SK-N-SH treated with all-trans-retinoic acid at 6 μM for 48 hours (cell line): ENCODE results near the gene ANKRD39.

Source experiments
- ATAC-seq: fragments of 200-7000 bp; cut with Tn5 transposase; 3 replicates; pipeline ENCODE4 v1.9.1; 2020; ENCODE audit warnings: mild to moderate bottlenecking, moderate library complexity
- BACH2 ChIP-seq: fragments of 250-450 bp; sonication (Bioruptor Pico); IDR thresholded peaks from 2 replicates; pipeline ENCODE4 v1.9.0; 2021; ENCODE audit warnings: mild to moderate bottlenecking, borderline replicate concordance
- CSDC2 ChIP-seq: fragments of 250-450 bp; sonication (Bioruptor Pico); IDR thresholded peaks from 2 replicates; pipeline ENCODE4 v1.5.0; 2020; ENCODE audit warnings: mild to moderate bottlenecking, moderate library complexity
- GLIS3 ChIP-seq: fragments of 250-450 bp; sonication (Bioruptor Pico); IDR thresholded peaks from 2 replicates; pipeline ENCODE4 v1.5.0; 2020; ENCODE audit warnings: mild to moderate bottlenecking, moderate library complexity
- OSR1 ChIP-seq: fragments of 250-450 bp; sonication (Bioruptor Pico); IDR thresholded peaks from 2 replicates; pipeline ENCODE4 v1.8.0; 2022; ENCODE audit warnings: moderate library complexity, mild to moderate bottlenecking, inconsistent platforms
- PPARA ChIP-seq: fragments of 250-450 bp; sonication (Bioruptor Pico); IDR thresholded peaks from 2 replicates; pipeline ENCODE4 v1.5.0; 2020; ENCODE audit warnings: mild to moderate bottlenecking, borderline replicate concordance
- RARB ChIP-seq: fragments of 250-450 bp; sonication (Bioruptor Pico); IDR thresholded peaks from 2 replicates; pipeline ENCODE4 v1.8.0; 2021; ENCODE audit warnings: mild to moderate bottlenecking, moderate library complexity
- SNAI2 ChIP-seq: fragments of 250-450 bp; sonication (Bioruptor Pico); IDR thresholded peaks from 2 replicates; pipeline ENCODE4 v1.5.0; 2020; ENCODE audit warnings: mild to moderate bottlenecking, moderate library complexity
- TCF4 ChIP-seq: fragments of 250-450 bp; sonication (Bioruptor Pico); IDR thresholded peaks from 2 replicates; pipeline ENCODE4 v1.8.0; 2021; ENCODE audit warnings: mild to moderate bottlenecking, moderate library complexity, borderline replicate concordance
- TOX ChIP-seq: fragments of 250-450 bp; sonication (Bioruptor Pico); IDR thresholded peaks from 2 replicates; pipeline ENCODE4 v1.8.0; 2021; ENCODE audit warnings: mild to moderate bottlenecking, moderate library complexity, borderline replicate concordance
- ZC3H10 ChIP-seq: fragments of 250-450 bp; sonication (Bioruptor Pico); IDR thresholded peaks from 2 replicates; pipeline ENCODE4 v1.5.1; 2021; ENCODE audit warnings: mild to moderate bottlenecking, moderate library complexity
- ZFP3 ChIP-seq: fragments of 250-450 bp; sonication (Bioruptor Pico); IDR thresholded peaks from 2 replicates; pipeline ENCODE4 v1.5.0; 2020; ENCODE audit warnings: mild to moderate bottlenecking, moderate library complexity
- ZFP30 ChIP-seq: fragments of 450-650 bp; formaldehyde crosslinking; IDR thresholded peaks from 2 replicates; pipeline ENCODE4 v1.5.0; 2022; ENCODE audit warnings: mild to moderate bottlenecking, moderate library complexity
- ZNF565 ChIP-seq: fragments of 450-650 bp; formaldehyde crosslinking; conservative IDR thresholded peaks from 2 replicates; pipeline ENCODE4 v1.5.0; 2020; ENCODE audit warnings: low read depth, mild to moderate bottlenecking, moderate library complexity
- ZNF70 ChIP-seq: fragments of 450-650 bp; formaldehyde crosslinking; IDR thresholded peaks from 2 replicates; pipeline ENCODE4 v1.5.0; 2020; ENCODE audit warnings: mild to moderate bottlenecking, moderate library complexity
- TF ChIP-seq, protein P1 (sequence below): fragments of 250-450 bp; sonication (Bioruptor Pico); IDR thresholded peaks from 2 replicates; pipeline ENCODE4 v1.5.1; 2020; ENCODE audit warnings: low read depth, mild to moderate bottlenecking, moderate library complexity
- TF ChIP-seq, protein P2 (sequence below): fragments of 250-450 bp; sonication (Bioruptor Pico); IDR thresholded peaks from 2 replicates; pipeline ENCODE4 v1.5.1; 2021; ENCODE audit warnings: mild to moderate bottlenecking, moderate library complexity
- TF ChIP-seq, protein P3 (sequence below): fragments of 250-450 bp; sonication (Bioruptor Pico); IDR thresholded peaks from 2 replicates; pipeline ENCODE4 v1.8.0; 2020; ENCODE audit warnings: mild to moderate bottlenecking, moderate library complexity, borderline replicate concordance
- TF ChIP-seq, protein P4 (sequence below): fragments of 250-450 bp; sonication (Bioruptor Pico); IDR thresholded peaks from 2 replicates; pipeline ENCODE4 v1.5.0; 2020; ENCODE audit warnings: mild to moderate bottlenecking, moderate library complexity

ANKRD39 gene

DNA sequence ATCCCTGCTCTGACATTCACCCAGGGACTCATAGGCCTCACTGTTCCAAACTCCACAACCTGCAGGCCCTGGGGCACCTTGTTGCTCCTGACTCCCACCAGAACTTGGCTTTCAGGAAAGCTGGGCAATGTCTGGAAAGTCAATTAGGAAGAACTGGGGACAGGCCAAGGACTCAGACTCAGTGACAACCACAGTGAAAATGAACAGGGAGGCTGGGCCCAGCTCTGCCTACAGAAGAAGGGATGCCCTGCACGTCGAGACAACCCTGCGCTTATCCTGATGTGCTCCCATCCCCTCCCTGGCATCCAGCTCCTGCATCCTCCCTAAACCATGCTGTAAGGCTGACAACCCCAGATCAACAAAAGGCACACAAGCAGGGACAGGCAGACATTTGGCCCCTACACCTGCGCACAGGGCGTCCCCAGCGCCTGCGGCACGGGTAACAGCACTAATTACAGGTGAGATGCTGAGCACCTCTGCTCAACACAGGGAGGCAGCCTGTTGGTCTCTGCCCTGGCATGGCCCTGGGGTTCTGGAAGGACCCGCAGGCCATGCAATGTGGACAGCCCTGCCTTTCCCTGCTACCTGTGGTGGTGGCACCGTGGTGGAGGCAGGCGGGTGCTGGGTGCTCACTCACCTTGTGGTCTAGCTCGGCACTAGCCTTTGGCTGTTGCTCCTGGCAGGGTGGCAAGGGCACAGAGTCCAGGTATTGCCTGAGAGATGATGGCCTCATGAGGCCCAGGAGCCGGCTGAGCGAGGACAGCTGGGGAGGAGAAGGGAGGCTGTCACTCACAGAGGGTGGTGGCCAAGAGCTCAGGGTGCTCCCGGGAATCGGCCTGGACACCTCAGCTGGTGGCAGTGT lies 35.7 kb upstream of the ANKRD39 start:
- TF ChIP-seq, protein P1, sequence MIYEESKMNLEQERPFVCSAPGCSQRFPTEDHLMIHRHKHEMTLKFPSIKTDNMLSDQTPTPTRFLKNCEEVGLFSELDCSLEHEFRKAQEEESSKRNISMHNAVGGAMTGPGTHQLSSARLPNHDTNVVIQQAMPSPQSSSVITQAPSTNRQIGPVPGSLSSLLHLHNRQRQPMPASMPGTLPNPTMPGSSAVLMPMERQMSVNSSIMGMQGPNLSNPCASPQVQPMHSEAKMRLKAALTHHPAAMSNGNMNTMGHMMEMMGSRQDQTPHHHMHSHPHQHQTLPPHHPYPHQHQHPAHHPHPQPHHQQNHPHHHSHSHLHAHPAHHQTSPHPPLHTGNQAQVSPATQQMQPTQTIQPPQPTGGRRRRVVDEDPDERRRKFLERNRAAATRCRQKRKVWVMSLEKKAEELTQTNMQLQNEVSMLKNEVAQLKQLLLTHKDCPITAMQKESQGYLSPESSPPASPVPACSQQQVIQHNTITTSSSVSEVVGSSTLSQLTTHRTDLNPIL (CRISPR knock-in tag): no peak
- TF ChIP-seq ZFP3 (no peak), ZC3H10 (CRISPR knock-in tag) (no peak), PPARA (no peak), OSR1 (no peak), GLIS3 (CRISPR knock-in tag) (no peak), ZNF565 (CRISPR knock-in tag) (no peak), ZFP30 (CRISPR knock-in tag) (no peak), ZNF70 (CRISPR knock-in tag) (no peak), TOX (CRISPR knock-in tag) (no peak)
- TF ChIP-seq, protein P2, sequence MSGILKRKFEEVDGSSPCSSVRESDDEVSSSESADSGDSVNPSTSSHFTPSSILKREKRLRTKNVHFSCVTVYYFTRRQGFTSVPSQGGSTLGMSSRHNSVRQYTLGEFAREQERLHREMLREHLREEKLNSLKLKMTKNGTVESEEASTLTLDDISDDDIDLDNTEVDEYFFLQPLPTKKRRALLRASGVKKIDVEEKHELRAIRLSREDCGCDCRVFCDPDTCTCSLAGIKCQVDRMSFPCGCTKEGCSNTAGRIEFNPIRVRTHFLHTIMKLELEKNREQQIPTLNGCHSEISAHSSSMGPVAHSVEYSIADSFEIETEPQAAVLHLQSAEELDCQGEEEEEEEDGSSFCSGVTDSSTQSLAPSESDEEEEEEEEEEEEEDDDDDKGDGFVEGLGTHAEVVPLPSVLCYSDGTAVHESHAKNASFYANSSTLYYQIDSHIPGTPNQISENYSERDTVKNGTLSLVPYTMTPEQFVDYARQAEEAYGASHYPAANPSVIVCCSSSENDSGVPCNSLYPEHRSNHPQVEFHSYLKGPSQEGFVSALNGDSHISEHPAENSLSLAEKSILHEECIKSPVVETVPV: no peak
- TF ChIP-seq, protein P3, sequence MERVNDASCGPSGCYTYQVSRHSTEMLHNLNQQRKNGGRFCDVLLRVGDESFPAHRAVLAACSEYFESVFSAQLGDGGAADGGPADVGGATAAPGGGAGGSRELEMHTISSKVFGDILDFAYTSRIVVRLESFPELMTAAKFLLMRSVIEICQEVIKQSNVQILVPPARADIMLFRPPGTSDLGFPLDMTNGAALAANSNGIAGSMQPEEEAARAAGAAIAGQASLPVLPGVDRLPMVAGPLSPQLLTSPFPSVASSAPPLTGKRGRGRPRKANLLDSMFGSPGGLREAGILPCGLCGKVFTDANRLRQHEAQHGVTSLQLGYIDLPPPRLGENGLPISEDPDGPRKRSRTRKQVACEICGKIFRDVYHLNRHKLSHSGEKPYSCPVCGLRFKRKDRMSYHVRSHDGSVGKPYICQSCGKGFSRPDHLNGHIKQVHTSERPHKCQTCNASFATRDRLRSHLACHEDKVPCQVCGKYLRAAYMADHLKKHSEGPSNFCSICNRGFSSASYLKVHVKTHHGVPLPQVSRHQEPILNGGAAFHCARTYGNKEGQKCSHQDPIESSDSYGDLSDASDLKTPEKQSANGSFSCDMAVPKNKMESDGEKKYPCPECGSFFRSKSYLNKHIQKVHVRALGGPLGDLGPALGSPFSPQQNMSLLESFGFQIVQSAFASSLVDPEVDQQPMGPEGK (CRISPR knock-in tag): no peak
- ATAC-seq: no peak; the same call in 2 of the 3 replicates

DNA sequence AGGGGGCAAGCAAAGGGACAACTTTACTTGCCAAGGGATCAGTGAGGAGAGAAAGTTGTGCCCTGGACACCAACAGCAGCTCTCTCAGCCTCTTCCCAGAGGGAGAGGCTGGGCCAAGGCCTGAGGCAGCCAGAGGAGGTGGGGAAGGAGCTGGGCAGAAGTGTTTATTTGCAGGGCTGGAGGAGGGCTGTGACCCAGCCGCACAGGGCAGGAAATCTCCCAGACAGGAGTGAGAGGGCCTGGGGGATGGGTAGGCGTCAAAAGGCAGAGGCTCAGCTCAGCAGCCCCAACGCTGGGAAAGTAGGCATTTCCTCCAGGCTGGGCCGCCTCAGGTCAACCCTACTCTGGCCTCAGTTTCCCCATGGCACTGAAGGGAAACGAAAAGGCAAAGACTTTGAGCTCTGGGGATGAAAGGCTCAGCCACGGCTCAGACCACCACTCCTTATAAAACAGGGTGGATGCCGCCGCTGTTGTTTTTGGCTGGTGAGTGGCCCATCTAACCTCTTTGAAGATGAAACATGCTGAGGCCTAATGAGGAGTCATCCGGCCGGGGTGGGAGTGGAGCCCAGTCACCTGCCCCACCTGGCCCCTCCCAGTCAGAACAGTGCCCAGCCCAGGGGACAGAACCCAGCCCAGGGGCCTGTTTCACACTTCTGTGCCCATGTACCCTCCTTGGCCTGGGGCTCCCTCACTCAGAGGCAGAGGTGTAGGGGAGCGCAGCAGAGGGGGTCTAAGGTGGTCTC lies 33.9 kb upstream of the ANKRD39 start:
- no peak for TF ChIP-seq TCF4 (CRISPR knock-in tag)
- TF ChIP-seq, protein P1 (CRISPR knock-in tag): no peak
- TF ChIP-seq, protein P4, sequence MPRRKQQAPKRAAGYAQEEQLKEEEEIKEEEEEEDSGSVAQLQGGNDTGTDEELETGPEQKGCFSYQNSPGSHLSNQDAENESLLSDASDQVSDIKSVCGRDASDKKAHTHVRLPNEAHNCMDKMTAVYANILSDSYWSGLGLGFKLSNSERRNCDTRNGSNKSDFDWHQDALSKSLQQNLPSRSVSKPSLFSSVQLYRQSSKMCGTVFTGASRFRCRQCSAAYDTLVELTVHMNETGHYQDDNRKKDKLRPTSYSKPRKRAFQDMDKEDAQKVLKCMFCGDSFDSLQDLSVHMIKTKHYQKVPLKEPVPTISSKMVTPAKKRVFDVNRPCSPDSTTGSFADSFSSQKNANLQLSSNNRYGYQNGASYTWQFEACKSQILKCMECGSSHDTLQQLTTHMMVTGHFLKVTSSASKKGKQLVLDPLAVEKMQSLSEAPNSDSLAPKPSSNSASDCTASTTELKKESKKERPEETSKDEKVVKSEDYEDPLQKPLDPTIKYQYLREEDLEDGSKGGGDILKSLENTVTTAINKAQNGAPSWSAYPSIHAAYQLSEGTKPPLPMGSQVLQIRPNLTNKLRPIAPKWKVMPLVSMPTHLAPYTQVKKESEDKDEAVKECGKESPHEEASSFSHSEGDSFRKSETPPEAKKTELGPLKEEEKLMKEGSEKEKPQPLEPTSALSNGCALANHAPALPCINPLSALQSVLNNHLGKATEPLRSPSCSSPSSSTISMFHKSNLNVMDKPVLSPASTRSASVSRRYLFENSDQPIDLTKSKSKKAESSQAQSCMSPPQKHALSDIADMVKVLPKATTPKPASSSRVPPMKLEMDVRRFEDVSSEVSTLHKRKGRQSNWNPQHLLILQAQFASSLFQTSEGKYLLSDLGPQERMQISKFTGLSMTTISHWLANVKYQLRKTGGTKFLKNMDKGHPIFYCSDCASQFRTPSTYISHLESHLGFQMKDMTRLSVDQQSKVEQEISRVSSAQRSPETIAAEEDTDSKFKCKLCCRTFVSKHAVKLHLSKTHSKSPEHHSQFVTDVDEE (CRISPR knock-in tag): no peak
- no peak for TF ChIP-seq BACH2
- no peak for ATAC-seq

DNA sequence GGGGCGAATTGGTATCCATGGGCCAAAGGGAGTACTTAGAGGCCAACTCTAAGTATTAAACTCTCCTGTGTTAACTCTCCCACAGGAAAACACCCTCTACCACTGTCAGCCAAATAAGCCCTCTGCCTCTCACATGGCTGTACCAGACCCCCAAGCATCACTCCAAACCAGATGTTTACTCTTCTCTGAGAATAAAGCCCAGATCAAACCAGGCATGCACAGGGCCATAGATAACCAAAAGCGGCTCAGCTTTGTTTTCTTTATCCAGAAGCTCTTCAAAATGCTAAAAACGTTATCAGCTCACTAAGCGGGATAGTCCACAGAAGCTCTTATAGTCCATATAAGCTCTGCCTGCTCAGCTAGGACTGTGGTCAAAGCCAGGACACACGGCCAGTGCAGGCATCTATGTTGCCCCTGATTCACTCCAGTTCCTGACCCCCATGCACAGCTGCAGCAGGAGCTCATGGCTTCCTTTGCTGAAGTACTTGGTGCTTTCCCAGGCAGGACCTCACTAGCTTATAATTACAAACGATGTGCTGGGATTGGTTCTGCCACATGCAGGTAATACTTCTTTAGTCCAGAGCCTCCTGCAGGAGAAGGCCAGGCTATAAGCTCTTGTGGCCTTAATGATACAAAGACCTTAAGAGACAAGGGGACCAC lies 33.0 kb upstream of the ANKRD39 start:
- no peak for ATAC-seq
- TF ChIP-seq ZNF565 (CRISPR knock-in tag) (no peak), PPARA (no peak), GLIS3 (CRISPR knock-in tag) (no peak), TOX (CRISPR knock-in tag) (no peak), OSR1 (no peak), SNAI2 (CRISPR knock-in tag) (no peak), RARB (CRISPR knock-in tag) (no peak), ZFP3 (no peak), CSDC2 (CRISPR knock-in tag) (no peak)
- TF ChIP-seq, all 23 proteins: peak for 0
